ENCODE data around the gene UQCRC2. TPM values are rescaled to one million over a fixed set of nuclear protein-coding genes. Genes with fewer than 3 reads are reported as not detected.

Gene UQCRC2
- total and polyA plus RNA-seq, 10 of the 15 experiments (the other 5 are each of a cell fraction or from before 2014, with no cell fraction given): 256 to 563 (median 327) TPM

DNA sequence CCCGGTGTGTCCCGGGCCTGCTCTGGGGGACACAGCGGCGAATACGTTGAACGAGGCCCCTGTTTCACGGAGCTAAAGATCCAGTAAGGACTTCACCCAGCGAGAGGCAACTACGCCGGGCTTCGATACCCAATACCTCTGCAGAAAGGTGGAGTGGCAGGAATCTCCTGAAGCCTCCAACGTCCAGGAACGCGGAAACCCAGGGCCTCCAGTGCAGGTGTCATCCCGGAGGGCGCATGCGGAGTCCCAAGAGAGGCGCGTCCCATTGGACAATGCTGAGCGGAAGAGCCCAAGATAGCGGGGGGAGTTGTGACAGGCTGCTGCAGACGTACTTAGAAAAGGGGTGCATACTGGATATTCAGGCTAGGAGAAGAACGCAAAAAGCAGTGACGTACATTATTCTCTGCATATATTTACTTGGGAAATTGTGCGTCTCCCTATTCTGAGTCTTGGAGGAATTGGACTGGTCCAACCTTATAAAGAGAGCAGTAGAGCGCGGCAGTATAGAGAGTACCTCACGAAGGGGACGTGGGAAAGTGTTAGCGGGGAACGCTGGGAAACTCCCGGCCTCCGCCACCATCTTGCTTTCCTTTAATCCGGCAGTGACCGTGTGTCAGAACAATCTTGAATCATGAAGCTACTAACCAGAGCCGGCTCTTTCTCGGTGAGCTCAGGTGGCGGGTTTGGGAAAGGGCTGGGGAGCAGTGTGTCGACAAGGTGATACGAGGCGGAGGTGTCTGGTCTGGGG lies at the start of gene UQCRC2 (continued):
- TF ChIP-seq, protein P1, sequence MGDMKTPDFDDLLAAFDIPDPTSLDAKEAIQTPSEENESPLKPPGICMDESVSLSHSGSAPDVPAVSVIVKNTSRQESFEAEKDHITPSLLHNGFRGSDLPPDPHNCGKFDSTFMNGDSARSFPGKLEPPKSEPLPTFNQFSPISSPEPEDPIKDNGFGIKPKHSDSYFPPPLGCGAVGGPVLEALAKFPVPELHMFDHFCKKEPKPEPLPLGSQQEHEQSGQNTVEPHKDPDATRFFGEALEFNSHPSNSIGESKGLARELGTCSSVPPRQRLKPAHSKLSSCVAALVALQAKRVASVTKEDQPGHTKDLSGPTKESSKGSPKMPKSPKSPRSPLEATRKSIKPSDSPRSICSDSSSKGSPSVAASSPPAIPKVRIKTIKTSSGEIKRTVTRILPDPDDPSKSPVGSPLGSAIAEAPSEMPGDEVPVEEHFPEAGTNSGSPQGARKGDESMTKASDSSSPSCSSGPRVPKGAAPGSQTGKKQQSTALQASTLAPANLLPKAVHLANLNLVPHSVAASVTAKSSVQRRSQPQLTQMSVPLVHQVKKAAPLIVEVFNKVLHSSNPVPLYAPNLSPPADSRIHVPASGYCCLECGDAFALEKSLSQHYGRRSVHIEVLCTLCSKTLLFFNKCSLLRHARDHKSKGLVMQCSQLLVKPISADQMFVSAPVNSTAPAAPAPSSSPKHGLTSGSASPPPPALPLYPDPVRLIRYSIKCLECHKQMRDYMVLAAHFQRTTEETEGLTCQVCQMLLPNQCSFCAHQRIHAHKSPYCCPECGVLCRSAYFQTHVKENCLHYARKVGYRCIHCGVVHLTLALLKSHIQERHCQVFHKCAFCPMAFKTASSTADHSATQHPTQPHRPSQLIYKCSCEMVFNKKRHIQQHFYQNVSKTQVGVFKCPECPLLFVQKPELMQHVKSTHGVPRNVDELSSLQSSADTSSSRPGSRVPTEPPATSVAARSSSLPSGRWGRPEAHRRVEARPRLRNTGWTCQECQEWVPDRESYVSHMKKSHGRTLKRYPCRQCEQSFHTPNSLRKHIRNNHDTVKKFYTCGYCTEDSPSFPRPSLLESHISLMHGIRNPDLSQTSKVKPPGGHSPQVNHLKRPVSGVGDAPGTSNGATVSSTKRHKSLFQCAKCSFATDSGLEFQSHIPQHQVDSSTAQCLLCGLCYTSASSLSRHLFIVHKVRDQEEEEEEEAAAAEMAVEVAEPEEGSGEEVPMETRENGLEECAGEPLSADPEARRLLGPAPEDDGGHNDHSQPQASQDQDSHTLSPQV (IDR thresholded peaks at IDR 0.05): no peak
- TF ChIP-seq ESRRA (IDR thresholded peaks at IDR 0.05; ENCODE audit: low read length) (peak; percentile 73; the same call in 1 of the 2 replicates), EZH2 (IDR thresholded peaks at IDR 0.05; ENCODE audit: borderline replicate concordance, control insufficient read depth, low read depth, low read length) (no peak), SREBF2 (IDR thresholded peaks at IDR 0.05; ENCODE audit: low read length) (no peak), MTA2 (IDR thresholded peaks at IDR 0.05; ENCODE audit: low read depth) (peak; percentile 61), JUND (IDR thresholded peaks at IDR 0.05; ENCODE audit: low read depth, low read length) (peak; percentile 99), RELA (IDR thresholded peaks at IDR 0.05; ENCODE audit: borderline replicate concordance, partially characterized antibody) (peak; percentile 95), TBL1XR1 (IDR thresholded peaks at IDR 0.05; ENCODE audit: low read depth, low read length) (peak; percentile 55), CBX5 (IDR thresholded peaks at IDR 0.05; ENCODE audit: low read depth) (no peak), SREBF1 (IDR thresholded peaks at IDR 0.05; ENCODE audit: low read length) (peak; percentile 100), HDGF (IDR thresholded peaks at IDR 0.05) (0 out of 2 replicates have a peak, but pooled peaks have one; percentile 40), NFYB (IDR thresholded peaks at IDR 0.05; ENCODE audit: insufficient read depth, low read depth, low read length) (peak; percentile 70; the same call in 1 of the 2 replicates), RCOR1 (conservative IDR thresholded peaks at IDR 0.05; ENCODE audit: low read depth, low read length) (no peak), RBBP5 (conservative IDR thresholded peaks at IDR 0.05) (no peak), MEF2A (IDR thresholded peaks at IDR 0.05; ENCODE audit: insufficient read depth, low read depth, low read length) (no peak), ZZZ3 (IDR thresholded peaks at IDR 0.05; ENCODE audit: control insufficient read depth, insufficient read length, low read depth) (no peak), BACH1 (IDR thresholded peaks at IDR 0.05; ENCODE audit: borderline replicate concordance) (peak; percentile 12; the same call in 1 of the 2 replicates), MYB (IDR thresholded peaks at IDR 0.05; ENCODE audit: borderline replicate concordance, low read depth, low read length) (0 out of 2 replicates have a peak, but pooled peaks have one; percentile 67)
- TF ChIP-seq, protein P2, sequence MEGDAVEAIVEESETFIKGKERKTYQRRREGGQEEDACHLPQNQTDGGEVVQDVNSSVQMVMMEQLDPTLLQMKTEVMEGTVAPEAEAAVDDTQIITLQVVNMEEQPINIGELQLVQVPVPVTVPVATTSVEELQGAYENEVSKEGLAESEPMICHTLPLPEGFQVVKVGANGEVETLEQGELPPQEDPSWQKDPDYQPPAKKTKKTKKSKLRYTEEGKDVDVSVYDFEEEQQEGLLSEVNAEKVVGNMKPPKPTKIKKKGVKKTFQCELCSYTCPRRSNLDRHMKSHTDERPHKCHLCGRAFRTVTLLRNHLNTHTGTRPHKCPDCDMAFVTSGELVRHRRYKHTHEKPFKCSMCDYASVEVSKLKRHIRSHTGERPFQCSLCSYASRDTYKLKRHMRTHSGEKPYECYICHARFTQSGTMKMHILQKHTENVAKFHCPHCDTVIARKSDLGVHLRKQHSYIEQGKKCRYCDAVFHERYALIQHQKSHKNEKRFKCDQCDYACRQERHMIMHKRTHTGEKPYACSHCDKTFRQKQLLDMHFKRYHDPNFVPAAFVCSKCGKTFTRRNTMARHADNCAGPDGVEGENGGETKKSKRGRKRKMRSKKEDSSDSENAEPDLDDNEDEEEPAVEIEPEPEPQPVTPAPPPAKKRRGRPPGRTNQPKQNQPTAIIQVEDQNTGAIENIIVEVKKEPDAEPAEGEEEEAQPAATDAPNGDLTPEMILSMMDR (IDR thresholded peaks at IDR 0.05 in 2 of 3, conservative IDR thresholded peaks at IDR 0.05 in 1 of 3; ENCODE audit: control insufficient read depth in 2 of 3, extremely low read depth in 1 of 3, insufficient read depth in 1 of 3, low read depth in 3 of 3, low read length in 3 of 3): no peak
- TF ChIP-seq, protein P3, sequence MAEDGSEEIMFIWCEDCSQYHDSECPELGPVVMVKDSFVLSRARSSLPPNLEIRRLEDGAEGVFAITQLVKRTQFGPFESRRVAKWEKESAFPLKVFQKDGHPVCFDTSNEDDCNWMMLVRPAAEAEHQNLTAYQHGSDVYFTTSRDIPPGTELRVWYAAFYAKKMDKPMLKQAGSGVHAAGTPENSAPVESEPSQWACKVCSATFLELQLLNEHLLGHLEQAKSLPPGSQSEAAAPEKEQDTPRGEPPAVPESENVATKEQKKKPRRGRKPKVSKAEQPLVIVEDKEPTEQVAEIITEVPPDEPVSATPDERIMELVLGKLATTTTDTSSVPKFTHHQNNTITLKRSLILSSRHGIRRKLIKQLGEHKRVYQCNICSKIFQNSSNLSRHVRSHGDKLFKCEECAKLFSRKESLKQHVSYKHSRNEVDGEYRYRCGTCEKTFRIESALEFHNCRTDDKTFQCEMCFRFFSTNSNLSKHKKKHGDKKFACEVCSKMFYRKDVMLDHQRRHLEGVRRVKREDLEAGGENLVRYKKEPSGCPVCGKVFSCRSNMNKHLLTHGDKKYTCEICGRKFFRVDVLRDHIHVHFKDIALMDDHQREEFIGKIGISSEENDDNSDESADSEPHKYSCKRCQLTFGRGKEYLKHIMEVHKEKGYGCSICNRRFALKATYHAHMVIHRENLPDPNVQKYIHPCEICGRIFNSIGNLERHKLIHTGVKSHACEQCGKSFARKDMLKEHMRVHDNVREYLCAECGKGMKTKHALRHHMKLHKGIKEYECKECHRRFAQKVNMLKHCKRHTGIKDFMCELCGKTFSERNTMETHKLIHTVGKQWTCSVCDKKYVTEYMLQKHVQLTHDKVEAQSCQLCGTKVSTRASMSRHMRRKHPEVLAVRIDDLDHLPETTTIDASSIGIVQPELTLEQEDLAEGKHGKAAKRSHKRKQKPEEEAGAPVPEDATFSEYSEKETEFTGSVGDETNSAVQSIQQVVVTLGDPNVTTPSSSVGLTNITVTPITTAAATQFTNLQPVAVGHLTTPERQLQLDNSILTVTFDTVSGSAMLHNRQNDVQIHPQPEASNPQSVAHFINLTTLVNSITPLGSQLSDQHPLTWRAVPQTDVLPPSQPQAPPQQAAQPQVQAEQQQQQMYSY (CRISPR knock-in tag; IDR thresholded peaks at IDR 0.05): no peak
